Stimulated activated CD4-positive, alpha-beta T cell treated with anti-CD3 and anti-CD28 coated beads, Interleukin-2, amount 100 ng/mL, for 4 hours (primary cell): ENCODE data around the gene COX17.

Experiments
- DNase-seq: peaks from one replicate; pipeline ENCODE4 v3.0.0-alpha.2; 2020; ENCODE audit warnings: low read depth

Gene COX17

DNA sequence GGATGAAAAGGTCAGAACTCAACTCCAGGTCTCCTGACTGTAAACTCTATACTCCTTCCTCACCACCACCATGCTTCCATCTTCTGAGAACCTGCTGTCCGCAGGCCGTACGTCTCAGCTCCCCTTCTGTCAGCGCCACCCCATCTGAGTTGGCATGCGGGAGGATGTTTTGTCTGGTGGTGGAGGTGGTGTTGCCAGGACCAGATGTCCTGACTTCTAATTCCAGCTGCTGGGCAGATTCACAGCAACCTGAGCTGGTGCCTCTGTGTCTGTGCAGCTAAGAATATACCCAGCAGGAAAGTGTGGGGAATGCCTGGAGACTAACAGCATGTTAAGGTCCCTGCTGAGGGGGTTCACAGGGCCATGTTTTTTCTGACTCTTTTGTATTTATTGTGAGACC is 56.3 kb downstream of the COX17 start:
- DNase-seq = no peak
